MM.1S (cell line): ENCODE results near the gene ZFHX3.

Source experiments
- CTCF ChIP-seq: fragments of 300-600 bp; sonication (generic); IDR thresholded peaks from 2 replicates; pipeline ENCODE4 v1.5.1; 2016; ENCODE audit warnings: antibody characterized with exemption, low read length, mixed read lengths
- EZH2 ChIP-seq: fragments of 300-600 bp; sonication (generic); optimal IDR thresholded peaks from 2 replicates; pipeline ENCODE3; 2017; ENCODE audit warnings: low read depth, mild to moderate bottlenecking, antibody characterized with exemption, low read length, mixed read lengths
- EZH2phosphoT487 ChIP-seq: fragments of 300-600 bp; sonication (generic); IDR thresholded peaks from 2 replicates; pipeline ENCODE4 v1.6.1; 2018; ENCODE audit warnings: antibody characterized with exemption, low read length

DNA sequence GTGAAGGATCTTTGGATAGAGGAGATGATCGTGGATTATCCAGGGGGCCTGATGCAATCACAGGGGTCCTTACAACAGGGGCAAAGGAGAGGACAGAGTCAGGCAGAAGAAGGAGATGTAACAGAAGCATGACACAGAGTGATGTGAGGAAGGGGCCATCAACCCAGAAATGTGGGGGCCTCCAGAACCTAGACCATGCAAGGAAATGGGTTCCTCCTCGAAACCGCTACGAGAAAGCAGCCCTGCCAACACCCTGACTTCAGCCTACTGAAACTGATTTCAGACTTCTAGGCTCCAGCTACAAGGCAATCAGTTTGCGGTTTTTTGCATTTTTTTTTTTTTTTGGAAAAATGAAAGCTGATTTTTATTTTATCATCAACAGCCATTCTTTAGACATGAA, 34.0 kb downstream of the ZFHX3 start:
- TF ChIP-seq CTCF (no peak), EZH2phosphoT487 (no peak), EZH2 (no peak)
